Lower leg skin (tissue), 3 donors: ENCODE measurements around the gene MGMT.

Experiments used
- CTCF ChIP-seq, 3 donors: fragments of 450-650 bp; IDR thresholded peaks; one replicate each; pipeline ENCODE4 v1.5.1; 2016; ENCODE audit warnings: antibody characterized with exemption in 3 of 3, mild to moderate bottlenecking in 3 of 3, moderate library complexity in 2 of 3
- POLR2A ChIP-seq, 2 donors: fragments of 450-650 bp; IDR thresholded peaks; one replicate each; pipeline ENCODE4 v1.6.1; 2016 to 2017; ENCODE audit warnings: antibody characterized with exemption in 2 of 2, mild to moderate bottlenecking in 1 of 2, moderate library complexity in 1 of 2

GRCh38 chr10:129506101-129506797, 39.2 kb downstream of the MGMT start:
- TF ChIP-seq CTCF (IDR thresholded peaks at IDR 0.05) (no peak), POLR2A (IDR thresholded peaks at IDR 0.05) (no peak)
